ENCODE measurements around the gene CFL1.

DNA sequence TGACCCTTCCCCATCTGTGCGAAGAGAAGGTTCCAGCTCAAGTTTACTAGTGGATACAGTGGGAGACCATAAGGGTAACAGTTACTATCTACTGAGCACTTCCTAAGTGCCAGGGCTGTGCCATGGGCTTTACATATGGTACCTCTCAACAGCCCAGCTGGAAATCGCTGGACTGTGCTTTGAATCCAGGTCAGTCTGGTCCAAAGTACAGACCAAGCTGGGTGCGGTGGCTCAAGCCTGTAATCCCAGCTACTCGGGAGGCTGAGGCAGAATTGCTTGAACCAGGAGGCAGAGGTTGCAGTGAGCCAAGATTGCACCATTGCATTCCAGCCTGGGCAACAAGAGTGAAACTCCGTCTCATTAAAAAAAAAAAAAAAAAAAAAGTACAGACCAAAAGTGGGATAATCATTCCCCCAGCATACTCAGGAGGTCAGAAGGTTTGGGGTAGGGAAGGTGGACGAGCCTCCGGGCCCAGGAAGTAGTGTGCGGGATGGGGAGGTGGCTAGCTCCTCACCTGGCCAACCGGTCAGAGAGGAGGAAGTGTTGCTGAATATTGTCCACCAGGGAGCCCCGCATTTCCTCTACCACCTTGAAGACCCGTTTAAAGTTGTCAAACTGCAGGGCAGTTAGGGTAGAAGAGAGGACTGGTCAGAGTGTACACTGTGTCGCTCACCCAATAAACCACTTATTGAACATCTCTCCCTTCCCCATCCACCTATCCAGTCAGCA, 28.0 kb upstream of the CFL1 start:
- TF ChIP-seq CTCF (IDR thresholded peaks at IDR 0.05; ENCODE audit: low read depth, low read length, poor library complexity, severe bottlenecking) (no peak), EZH2phosphoT487 (IDR thresholded peaks at IDR 0.05; ENCODE audit: borderline replicate concordance, low read length) (no peak)
